GM12878 (cell line): ENCODE results near the gene POLRMT. TPM values are rescaled to one million over a fixed set of nuclear protein-coding genes. Genes with fewer than 3 reads are reported as not detected.

Experiments
- ATAC-seq: fragments of 200-7000 bp; cut with Tn5 transposase; 3 replicates; pipeline ENCODE4 v1.9.1; 2020; ENCODE audit warnings: mild to moderate bottlenecking, moderate library complexity
- BruUV-seq: library from RNA; stranded (reverse); fragments of 400-500 nt; replicated peaks from 2 replicates; lab custom pipeline; 2021; lab: Mats Ljungman, UMichigan
- CTCF ChIA-PET: fragments of 300-600 bp; sonication (Branson Sonifier 250); formaldehyde crosslinking; extraction: SDS; loops from one replicate; lab custom pipeline; 2021; ENCODE audit warnings: inconsistent platforms; lab: Yijun Ruan, JAX
- POLR2A ChIA-PET: fragments of 350-600 bp; formaldehyde crosslinking; extraction: SDS; loops from one replicate; lab custom pipeline; 2021; ENCODE audit warnings: inconsistent platforms; lab: Charles Lee
- RAD21 ChIA-PET: fragments of 300-600 bp; sonication (Branson Sonifier 250); formaldehyde crosslinking; loops from one replicate; lab custom pipeline; 2023; ENCODE audit warnings: antibody characterized with exemption; ENCODE audit not compliant: unreplicated experiment; lab: Charles Lee
- SMC1A ChIA-PET: fragments of 300-600 bp; sonication (Branson Sonifier 250); formaldehyde crosslinking; loops from one replicate; lab custom pipeline; 2023; ENCODE audit not compliant: unreplicated experiment, uncharacterized antibody; lab: Charles Lee
- DNase-seq: peaks from one replicate; pipeline ENCODE4 v3.0.0-alpha.2; 2011; ENCODE audit warnings: low read depth, low spot score
- FAIRE-seq: peaks from 3 replicates; lab custom pipeline; 2011; peaks lifted over from hg19 to GRCh38; lab: Jason Lieb, UNC
- H2AFZ ChIP-seq: 2 replicates; pipeline ENCODE4 v1.6.0; 2011; ENCODE audit warnings: low read depth, low read length, control low read depth; ENCODE audit not compliant: control insufficient read depth
- H3K27ac ChIP-seq: 2 replicates; pipeline ENCODE4 v1.5.1; 2011; ENCODE audit warnings: control low read depth; ENCODE audit not compliant: control insufficient read depth, insufficient read depth
- H3K27me3 ChIP-seq, 2 experiments: replicated peaks in 1 of 2; 2 replicates each; pipeline versions ENCODE4 v1.6.0 to v1.6.1; 2011; ENCODE audit warnings: low read length in 1 of 2; ENCODE audit not compliant: control insufficient read depth in 2 of 2, insufficient read depth in 2 of 2
- H3K36me3 ChIP-seq, 2 experiments: 2 replicates each; pipeline ENCODE4 v1.5.1; 2011; ENCODE audit warnings: low read length in 1 of 2; ENCODE audit not compliant: control insufficient read depth in 2 of 2, insufficient read depth in 2 of 2
- H3K4me1 ChIP-seq: 2 replicates; pipeline ENCODE4 v1.6.1; 2011; ENCODE audit warnings: mild to moderate bottlenecking, low read length, moderate library complexity, mixed read lengths; ENCODE audit not compliant: control insufficient read depth, insufficient read depth
- H3K4me2 ChIP-seq: 2 replicates; pipeline ENCODE4 v1.6.0; 2011; ENCODE audit warnings: control low read depth; ENCODE audit not compliant: control insufficient read depth, insufficient read depth
- H3K4me3 ChIP-seq: fragments of 200-600 bp; sonication (generic); 2 replicates; pipeline ENCODE4 v1.5.1; 2016
- H3K79me2 ChIP-seq: 2 replicates; pipeline ENCODE4 v1.6.0; 2011; ENCODE audit warnings: low read length; ENCODE audit not compliant: control insufficient read depth, insufficient read depth
- H3K9ac ChIP-seq: 2 replicates; pipeline ENCODE4 v1.8.0; 2011; ENCODE audit warnings: low read length, control low read depth, mixed read lengths; ENCODE audit not compliant: control insufficient read depth, insufficient read depth
- H3K9me3 ChIP-seq: replicated peaks from 3 replicates; pipeline ENCODE4 v1.5.1; 2011; ENCODE audit warnings: mild to moderate bottlenecking, low read length; ENCODE audit not compliant: control insufficient read depth, insufficient read depth
- H4K20me1 ChIP-seq: 2 replicates; pipeline ENCODE4 v1.6.0; 2011; ENCODE audit not compliant: control insufficient read depth, insufficient read depth
- CHD2 ChIP-seq: IDR thresholded peaks from 2 replicates; pipeline ENCODE4 v1.6.1; 2011; ENCODE audit warnings: low read depth, low read length, improper control_type of control experiment, borderline replicate concordance
- NR2C2 ChIP-seq: IDR thresholded peaks from 2 replicates; pipeline ENCODE4 v1.6.1; 2011; ENCODE audit warnings: borderline replicate concordance, low read depth; ENCODE audit not compliant: control insufficient read depth, insufficient read length
- POLR2AphosphoS2 ChIP-seq: IDR thresholded peaks from 2 replicates; pipeline ENCODE4 v1.6.1; 2011; ENCODE audit warnings: low read depth, mild to moderate bottlenecking, low read length, improper control_type of control experiment, moderate library complexity
- PRDM15 ChIP-seq: fragments of 450-650 bp; formaldehyde crosslinking; IDR thresholded peaks from 2 replicates; pipeline ENCODE4 v1.4.0; 2020; ENCODE audit warnings: mild to moderate bottlenecking, moderate library complexity
- SMC3 ChIP-seq: IDR thresholded peaks from 2 replicates; pipeline ENCODE4 v1.6.1; 2011; ENCODE audit warnings: low read length, improper control_type of control experiment, borderline replicate concordance
- WGBS: methylation state at CpG from one replicate; pipeline ENCODE4 v1.1.6; 2016; ENCODE audit warnings: low lambda C conversion rate; ENCODE audit not compliant: insufficient replicate concordance, insufficient coverage; ENCODE audit errors: missing lambda C conversion rate; 5-methylcytosine and 5-hydroxymethylcytosine counted together
- in situ Hi-C: fragments of 300-500 bp; cut with MboI; formaldehyde crosslinking; loops from 9 replicates; pipeline ENCODE4 v1.14.3; 2018; ENCODE audit warnings: mixed read lengths
- intact Hi-C: fragments of 100-400 bp; cut with micrococcal nuclease; formaldehyde crosslinking; loops from one replicate; pipeline ENCODE4 v1.14.2; 2022; ENCODE audit not compliant: unreplicated experiment
- polyA plus RNA-seq, 11 experiments: library from polyadenylated mRNA; depleted of rRNA in 4 of 11; unstranded in 6 of 11; stranded (reverse) in 5 of 11; fragments of >200 nt; fragmentation: Nextera tagmentation in 4 of 11; fragmentation: Illumina TruSeq in 1 of 11; extraction: Ambion mirVana in 4 of 11; extraction: Trizol in 1 of 11; gene quantifications; 1 replicate in 1 of 11; 2 replicates in 10 of 11; pipeline versions ENCODE4 v1.2.1 to v1.2.3, GENCODE V29; 2011 to 2016; ENCODE audit warnings: inconsistent platforms in 2 of 11, missing spikeins in 2 of 11, low read depth in 1 of 11
- total RNA-seq, 4 experiments: library from RNA; depleted of rRNA in 3 of 4; stranded (reverse); fragments of >200 nt in 3 of 4; fragmentation: Illumina TruSeq in 1 of 4; extraction: Trizol in 1 of 4; gene quantifications; 2 replicates each; pipeline versions ENCODE4 v1.2.1 to v1.2.3, GENCODE V29; 2013 to 2021

Gene POLRMT
- total and polyA plus RNA-seq, 10 of the 15 experiments (the other 5 are each of a cell fraction or from before 2014, with no cell fraction given): 9.9 to 57.6 (median 34.6) TPM

- no peak overlapping the region for H2AFZ ChIP-seq
- RAD21 ChIA-PET: no interaction called here
- DNase-seq: no peak
- H3K27me3 ChIP-seq: no peaks in the 10 kb centered on the region
- peaks cover 0 to 9% of the 10 kb centered on the region in 2 experiments; a peak in 2 of 4 replicates for H3K36me3 ChIP-seq
- FAIRE-seq: no peak
- intact Hi-C loops: no loop called here
- TF ChIP-seq PRDM15: no peak
- no peak for TF ChIP-seq CHD2
- no peak for TF ChIP-seq SMC3
- no peak for TF ChIP-seq NR2C2
- TF ChIP-seq POLR2AphosphoS2: no peak
- TF ChIP-seq, all 136 proteins: peak for 0
- ChIA-PET SMC1A (no interaction called here), CTCF (no interaction called here), POLR2A (no interaction called here)
- no TSS peak for BruUV-seq
- Histone ChIP-seq H4K20me1 (no peaks in the 10 kb centered on the region), H3K9me3 (no peaks in the 10 kb centered on the region), H3K79me2 (no peaks in the 10 kb centered on the region), H3K4me3 (no peak overlapping the region), H3K4me2 (no peak overlapping the region), H3K27ac (no peak overlapping the region), H3K9ac (no peak overlapping the region), H3K4me1 (peaks cover 8% of the 10 kb centered on the region)
- WGBS: 40% methylated on average over 25 of the region's 33 CpGs
- in situ Hi-C loops: no loop called here
- no peak for ATAC-seq
These were observed 17.7 kb downstream of the POLRMT start for GRCh38 chr19:615619-616018.
